DND-41 (cell line): Measurements from ENCODE around the gene GPC6.

Experiments used
- EZH2 ChIP-seq: IDR thresholded peaks from 3 replicates; pipeline ENCODE4 v1.6.1; 2012; ENCODE audit warnings: borderline replicate concordance, low read depth, mild to moderate bottlenecking, moderate library complexity, low read length, inconsistent platforms; ENCODE audit not compliant: severe bottlenecking
- TF ChIP-seq, protein P1 (sequence below): IDR thresholded peaks from 2 replicates; pipeline ENCODE4 v1.5.1; 2012; ENCODE audit warnings: borderline replicate concordance, low read length, moderate library complexity, mild to moderate bottlenecking; ENCODE audit not compliant: poor library complexity, severe bottlenecking; ENCODE audit errors: extremely low read depth

DNA sequence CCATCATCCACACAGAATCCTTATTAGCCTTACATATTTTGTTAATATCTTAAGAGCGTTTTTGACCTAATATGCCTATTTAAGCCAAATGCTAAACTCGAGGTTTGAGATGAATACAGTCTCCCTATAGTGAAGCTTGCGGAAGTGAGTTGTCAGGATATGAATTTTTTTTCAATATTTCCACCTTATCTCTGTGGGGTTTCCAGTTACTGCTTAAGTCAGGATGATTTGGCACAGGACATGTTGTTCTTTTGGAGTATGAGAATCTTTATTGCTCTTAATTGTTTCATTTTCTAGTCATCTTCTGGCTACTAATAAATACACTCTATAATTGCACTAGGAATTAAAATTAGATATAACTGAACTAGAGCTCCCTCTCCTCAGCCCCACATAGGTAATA is 44.2 kb upstream of the GPC6 start:
- TF ChIP-seq, protein P1, sequence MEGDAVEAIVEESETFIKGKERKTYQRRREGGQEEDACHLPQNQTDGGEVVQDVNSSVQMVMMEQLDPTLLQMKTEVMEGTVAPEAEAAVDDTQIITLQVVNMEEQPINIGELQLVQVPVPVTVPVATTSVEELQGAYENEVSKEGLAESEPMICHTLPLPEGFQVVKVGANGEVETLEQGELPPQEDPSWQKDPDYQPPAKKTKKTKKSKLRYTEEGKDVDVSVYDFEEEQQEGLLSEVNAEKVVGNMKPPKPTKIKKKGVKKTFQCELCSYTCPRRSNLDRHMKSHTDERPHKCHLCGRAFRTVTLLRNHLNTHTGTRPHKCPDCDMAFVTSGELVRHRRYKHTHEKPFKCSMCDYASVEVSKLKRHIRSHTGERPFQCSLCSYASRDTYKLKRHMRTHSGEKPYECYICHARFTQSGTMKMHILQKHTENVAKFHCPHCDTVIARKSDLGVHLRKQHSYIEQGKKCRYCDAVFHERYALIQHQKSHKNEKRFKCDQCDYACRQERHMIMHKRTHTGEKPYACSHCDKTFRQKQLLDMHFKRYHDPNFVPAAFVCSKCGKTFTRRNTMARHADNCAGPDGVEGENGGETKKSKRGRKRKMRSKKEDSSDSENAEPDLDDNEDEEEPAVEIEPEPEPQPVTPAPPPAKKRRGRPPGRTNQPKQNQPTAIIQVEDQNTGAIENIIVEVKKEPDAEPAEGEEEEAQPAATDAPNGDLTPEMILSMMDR = no peak
- no peak for TF ChIP-seq EZH2
